Loucy (cell line): ENCODE data around the gene ARHGAP19.

Experiments
- H2AFZ ChIP-seq: fragments of 200-600 bp; sonication (generic); 2 replicates; pipeline ENCODE4 v1.6.0; 2016; ENCODE audit warnings: antibody characterized with exemption, mild to moderate bottlenecking, low read length, moderate library complexity
- H3F3A ChIP-seq: fragments of 200-600 bp; 2 replicates; pipeline ENCODE4 v1.6.0; 2016; ENCODE audit warnings: antibody characterized with exemption, low read depth, mild to moderate bottlenecking
- H3K27me3 ChIP-seq: fragments of 200-600 bp; sonication (generic); 2 replicates; pipeline ENCODE4 v1.6.1; 2014; ENCODE audit warnings: low read length, mild to moderate bottlenecking; ENCODE audit not compliant: insufficient read depth, poor library complexity, severe bottlenecking
- H3K36me3 ChIP-seq: fragments of 200-600 bp; sonication (generic); 2 replicates; pipeline ENCODE4 v1.6.1; 2016; ENCODE audit warnings: low read length; ENCODE audit not compliant: insufficient read depth
- H3K4me1 ChIP-seq: fragments of 200-600 bp; sonication (generic); 2 replicates; pipeline ENCODE4 v1.5.1; 2014; ENCODE audit warnings: low read length, mild to moderate bottlenecking; ENCODE audit not compliant: insufficient read depth, poor library complexity, severe bottlenecking
- H3K4me2 ChIP-seq: fragments of 200-600 bp; sonication (generic); 2 replicates; pipeline ENCODE4 v1.6.0; 2014; ENCODE audit warnings: antibody characterized with exemption, low read length, low read depth, mild to moderate bottlenecking; ENCODE audit not compliant: poor library complexity, severe bottlenecking
- H3K4me3 ChIP-seq: fragments of 200-600 bp; sonication (generic); 2 replicates; pipeline ENCODE4 v1.5.1; 2014; ENCODE audit warnings: low read length, mild to moderate bottlenecking, mixed read lengths; ENCODE audit not compliant: poor library complexity, severe bottlenecking
- H3K79me2 ChIP-seq: fragments of 200-600 bp; sonication (generic); 2 replicates; pipeline ENCODE4 v1.6.1; 2014; ENCODE audit warnings: low read length; ENCODE audit not compliant: insufficient read depth
- H3K9ac ChIP-seq: fragments of 200-600 bp; sonication (generic); 2 replicates; pipeline ENCODE4 v1.6.0; 2014; ENCODE audit warnings: mild to moderate bottlenecking, low read depth, low read length, moderate library complexity; ENCODE audit not compliant: poor library complexity, severe bottlenecking
- H3K9me2 ChIP-seq: fragments of 200-600 bp; sonication (generic); replicated peaks from 2 replicates; pipeline ENCODE4 v1.6.1; 2016; ENCODE audit warnings: low read depth, low read length, mixed read lengths
- H3K9me3 ChIP-seq: fragments of 200-600 bp; sonication (generic); 2 replicates; pipeline ENCODE4 v1.6.1; 2014; ENCODE audit warnings: mild to moderate bottlenecking, antibody characterized with exemption, low read length, low read depth; ENCODE audit not compliant: insufficient read depth
- H4K20me1 ChIP-seq: fragments of 200-600 bp; sonication (generic); 2 replicates; pipeline ENCODE4 v1.6.0; 2014; ENCODE audit warnings: antibody characterized with exemption, low read length, mild to moderate bottlenecking; ENCODE audit not compliant: insufficient read depth, poor library complexity, severe bottlenecking
- EZH2phosphoT487 ChIP-seq: fragments of 200-600 bp; IDR thresholded peaks from 2 replicates; pipeline ENCODE4 v1.6.1; 2018; ENCODE audit warnings: antibody characterized with exemption, mild to moderate bottlenecking, moderate library complexity, borderline replicate concordance
- TF ChIP-seq, protein P1 (sequence below): fragments of 200-600 bp; sonication (generic); conservative IDR thresholded peaks from 2 replicates; pipeline ENCODE4 v1.5.1; 2014; ENCODE audit warnings: mild to moderate bottlenecking, antibody characterized with exemption, low read length

Gene ARHGAP19

DNA sequence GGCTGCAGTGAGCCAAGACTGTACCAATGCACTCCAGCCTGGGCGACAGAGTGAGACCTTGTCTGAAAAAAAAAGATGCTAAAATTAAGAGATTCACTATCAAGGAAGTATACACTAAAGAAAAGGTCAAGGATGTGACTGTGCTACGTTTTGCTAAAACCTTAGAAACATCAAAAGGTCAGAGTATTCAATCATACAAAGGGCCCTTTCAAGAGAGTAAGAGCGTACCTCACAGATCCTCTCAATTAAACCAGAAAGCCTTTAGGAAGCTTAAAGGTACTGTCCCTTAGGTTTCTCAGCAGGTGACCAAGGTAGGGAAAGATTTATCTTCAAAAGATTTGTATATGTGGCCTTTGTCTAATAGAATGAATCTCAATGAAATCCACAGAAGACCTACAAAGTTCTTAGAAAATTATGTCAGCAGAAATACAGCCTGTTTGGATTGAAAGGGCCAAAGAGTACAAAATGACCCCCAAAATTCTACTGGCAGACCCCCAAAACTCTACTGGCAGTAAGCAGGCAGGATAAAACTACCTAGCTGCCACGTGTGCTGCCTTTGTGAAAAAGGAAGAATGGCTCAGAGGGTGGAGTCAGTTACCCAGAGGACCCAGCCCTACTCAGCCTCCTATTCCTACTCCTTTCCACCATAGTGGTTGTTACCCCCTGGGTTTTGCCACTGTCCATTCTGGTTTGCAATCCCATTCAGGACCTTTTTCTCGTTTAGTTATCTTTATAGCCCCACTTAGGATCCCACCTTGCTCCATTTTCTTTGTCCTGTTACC is 36.7 kb downstream of the ARHGAP19 start:
- TF ChIP-seq, protein P1, sequence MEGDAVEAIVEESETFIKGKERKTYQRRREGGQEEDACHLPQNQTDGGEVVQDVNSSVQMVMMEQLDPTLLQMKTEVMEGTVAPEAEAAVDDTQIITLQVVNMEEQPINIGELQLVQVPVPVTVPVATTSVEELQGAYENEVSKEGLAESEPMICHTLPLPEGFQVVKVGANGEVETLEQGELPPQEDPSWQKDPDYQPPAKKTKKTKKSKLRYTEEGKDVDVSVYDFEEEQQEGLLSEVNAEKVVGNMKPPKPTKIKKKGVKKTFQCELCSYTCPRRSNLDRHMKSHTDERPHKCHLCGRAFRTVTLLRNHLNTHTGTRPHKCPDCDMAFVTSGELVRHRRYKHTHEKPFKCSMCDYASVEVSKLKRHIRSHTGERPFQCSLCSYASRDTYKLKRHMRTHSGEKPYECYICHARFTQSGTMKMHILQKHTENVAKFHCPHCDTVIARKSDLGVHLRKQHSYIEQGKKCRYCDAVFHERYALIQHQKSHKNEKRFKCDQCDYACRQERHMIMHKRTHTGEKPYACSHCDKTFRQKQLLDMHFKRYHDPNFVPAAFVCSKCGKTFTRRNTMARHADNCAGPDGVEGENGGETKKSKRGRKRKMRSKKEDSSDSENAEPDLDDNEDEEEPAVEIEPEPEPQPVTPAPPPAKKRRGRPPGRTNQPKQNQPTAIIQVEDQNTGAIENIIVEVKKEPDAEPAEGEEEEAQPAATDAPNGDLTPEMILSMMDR = no peak
- TF ChIP-seq EZH2phosphoT487 = no peak
- Histone ChIP-seq H3K9me2 (no peaks in the 10 kb centered on the region), H3K27me3 (no peaks in the 10 kb centered on the region), H3K4me1 (no peaks in the 10 kb centered on the region), H3K4me2 (no peak overlapping the region), H4K20me1 (no peaks in the 10 kb centered on the region), H3K79me2 (no peaks in the 10 kb centered on the region), H3K4me3 (no peak overlapping the region), H2AFZ (no peak overlapping the region), H3K9me3 (no peaks in the 10 kb centered on the region), H3F3A (no peaks in the 10 kb centered on the region), H3K9ac (no peak overlapping the region), H3K36me3 (peaks cover 50% of the 10 kb centered on the region; the same call in 1 of the 2 replicates)

DNA sequence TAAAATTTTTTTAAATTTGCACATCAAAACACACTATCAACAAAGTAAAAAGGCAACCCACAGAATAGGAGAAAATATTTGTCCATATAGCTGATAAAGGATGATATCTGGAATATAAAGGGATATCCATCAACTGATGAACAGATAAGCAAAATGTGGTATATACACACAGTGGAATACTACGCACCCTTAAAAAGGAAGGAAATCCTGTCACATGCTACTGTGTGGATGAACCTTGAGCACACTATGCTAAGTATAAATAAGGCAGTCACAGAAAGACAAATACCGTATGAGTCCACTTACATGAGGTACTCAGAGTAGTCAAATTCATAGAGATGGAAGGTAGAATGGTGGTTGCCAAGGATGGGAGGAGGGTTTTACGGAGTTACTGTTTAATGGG is 37.7 kb downstream of the ARHGAP19 start:
- H4K20me1 ChIP-seq = no peaks in the 10 kb centered on the region
- no peaks in the 10 kb centered on the region for H3K9me2 ChIP-seq
- peaks cover 50% of the 10 kb centered on the region; the same call in 1 of the 2 replicates for H3K36me3 ChIP-seq
- no peak overlapping the region for H3K4me2 ChIP-seq
- H3K4me1 ChIP-seq = no peaks in the 10 kb centered on the region
- no peaks in the 10 kb centered on the region for H3F3A ChIP-seq
- H2AFZ ChIP-seq = no peak overlapping the region
- no peaks in the 10 kb centered on the region for H3K27me3 ChIP-seq
- H3K4me3 ChIP-seq = no peak overlapping the region
- H3K79me2 ChIP-seq = no peaks in the 10 kb centered on the region
- H3K9me3 ChIP-seq = no peaks in the 10 kb centered on the region
- H3K9ac ChIP-seq = no peak overlapping the region
- no peak for TF ChIP-seq EZH2phosphoT487
- TF ChIP-seq, protein P1 = no peak

DNA sequence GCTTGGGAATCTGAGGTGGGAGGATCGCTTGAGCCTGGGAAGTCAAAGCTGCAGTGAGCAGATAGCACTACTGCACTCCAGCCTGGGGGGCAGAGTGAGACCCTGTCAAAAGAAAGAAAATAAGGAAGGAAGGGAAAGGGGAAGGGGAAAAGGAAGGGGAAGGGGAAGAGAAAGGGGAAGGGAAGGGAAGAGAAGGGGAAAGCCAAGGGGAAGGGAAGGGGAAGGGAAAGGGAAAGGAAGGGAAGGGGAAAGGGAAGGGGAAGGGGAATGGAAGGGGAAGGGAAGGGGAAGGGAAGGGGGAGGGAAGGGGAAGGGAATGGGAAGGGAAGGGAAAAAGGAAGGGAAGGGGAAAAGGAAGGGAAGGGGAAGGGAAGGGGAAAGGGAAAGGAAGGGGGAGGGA is 41.5 kb downstream of the ARHGAP19 start:
- no peaks in the 10 kb centered on the region for H3K79me2 ChIP-seq
- peaks cover 34% of the 10 kb centered on the region; the same call in 1 of the 2 replicates for H3K36me3 ChIP-seq
- H3K27me3 ChIP-seq = no peaks in the 10 kb centered on the region
- no peaks in the 10 kb centered on the region for H3K4me1 ChIP-seq
- H3K9me3 ChIP-seq = no peaks in the 10 kb centered on the region
- no peak overlapping the region for H3K4me3 ChIP-seq
- no peaks in the 10 kb centered on the region for H3F3A ChIP-seq
- no peak overlapping the region for H3K4me2 ChIP-seq
- H3K9me2 ChIP-seq = no peaks in the 10 kb centered on the region
- no peak overlapping the region for H3K9ac ChIP-seq
- no peaks in the 10 kb centered on the region for H4K20me1 ChIP-seq
- H2AFZ ChIP-seq = no peak overlapping the region
- TF ChIP-seq EZH2phosphoT487 = no peak
- TF ChIP-seq, protein P1 = no peak
